HL-60 (cell line): ENCODE results near the gene PDCD2L.

Source experiments
- POLR2AphosphoS5 ChIP-seq: IDR thresholded peaks from 2 replicates; pipeline ENCODE4 v1.6.1; 2012; ENCODE audit warnings: low read depth
- TF ChIP-seq, protein P1 (sequence below): IDR thresholded peaks from one replicate; pipeline ENCODE4 v1.5.1; 2011; ENCODE audit warnings: low read length, control low read depth, inconsistent platforms; ENCODE audit not compliant: insufficient read depth

GRCh38 chr19:34430738-34431625 lies 26.8 kb downstream of the PDCD2L start:
- TF ChIP-seq, protein P1, sequence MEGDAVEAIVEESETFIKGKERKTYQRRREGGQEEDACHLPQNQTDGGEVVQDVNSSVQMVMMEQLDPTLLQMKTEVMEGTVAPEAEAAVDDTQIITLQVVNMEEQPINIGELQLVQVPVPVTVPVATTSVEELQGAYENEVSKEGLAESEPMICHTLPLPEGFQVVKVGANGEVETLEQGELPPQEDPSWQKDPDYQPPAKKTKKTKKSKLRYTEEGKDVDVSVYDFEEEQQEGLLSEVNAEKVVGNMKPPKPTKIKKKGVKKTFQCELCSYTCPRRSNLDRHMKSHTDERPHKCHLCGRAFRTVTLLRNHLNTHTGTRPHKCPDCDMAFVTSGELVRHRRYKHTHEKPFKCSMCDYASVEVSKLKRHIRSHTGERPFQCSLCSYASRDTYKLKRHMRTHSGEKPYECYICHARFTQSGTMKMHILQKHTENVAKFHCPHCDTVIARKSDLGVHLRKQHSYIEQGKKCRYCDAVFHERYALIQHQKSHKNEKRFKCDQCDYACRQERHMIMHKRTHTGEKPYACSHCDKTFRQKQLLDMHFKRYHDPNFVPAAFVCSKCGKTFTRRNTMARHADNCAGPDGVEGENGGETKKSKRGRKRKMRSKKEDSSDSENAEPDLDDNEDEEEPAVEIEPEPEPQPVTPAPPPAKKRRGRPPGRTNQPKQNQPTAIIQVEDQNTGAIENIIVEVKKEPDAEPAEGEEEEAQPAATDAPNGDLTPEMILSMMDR, result peak; percentile 69
- no peak for TF ChIP-seq POLR2AphosphoS5
